ENCODE data around the gene FPR3. TPM values are rescaled to one million over a fixed set of nuclear protein-coding genes. Genes with fewer than 3 reads are reported as not detected.

Gene FPR3
- total and polyA plus RNA-seq, 2 experiments from 2014 or later: not detected

GRCh38 chr19:51830274-51830673 is 35.3 kb downstream of the FPR3 start:
- Mint-ChIP-seq H3K27ac (no peak overlapping the region), H3K9me3 (peaks cover 79% of the 10 kb centered on the region), H3K4me3 (no peak overlapping the region), H3K4me1 (no peaks in the 10 kb centered on the region), H3K36me3 (ENCODE audit: low read depth) (peaks cover 27% of the 10 kb centered on the region), H3K27me3 (ENCODE audit: insufficient read depth, low read depth, poor library complexity) (no peaks in the 10 kb centered on the region)
- no peak overlapping the region for H3K4me2 ChIP-seq
- no peaks in the 10 kb centered on the region; the same call in 1 of the 2 replicates for H3K36me3 ChIP-seq (ENCODE audit: insufficient read depth)
- H4K20me1 ChIP-seq (replicated peaks; ENCODE audit: insufficient read depth): no peaks in the 10 kb centered on the region
- H3K27ac ChIP-seq (ENCODE audit: low read depth): no peak overlapping the region
- no peaks in the 10 kb centered on the region for H3F3A ChIP-seq (replicated peaks; ENCODE audit: low read depth)
- no peak overlapping the region for H2AFZ ChIP-seq
- DNase-seq (ENCODE audit: low spot score) (no peak), ATAC-seq (no peak)
- no peaks in the 10 kb centered on the region for H3K9me2 ChIP-seq (ENCODE audit: insufficient read depth)
- TF ChIP-seq CTCF (conservative IDR thresholded peaks at IDR 0.05; ENCODE audit: low read depth in 2 of 2): peak in 1 of 2 experiments; percentile 39; a peak in 2 of 4 replicates
- no peak for TF ChIP-seq POLR2AphosphoS5 (IDR thresholded peaks at IDR 0.05; ENCODE audit: low read depth)
- no peak overlapping the region for H3K4me3 ChIP-seq
- no peaks in the 10 kb centered on the region for H3K79me2 ChIP-seq (replicated peaks; ENCODE audit: insufficient read depth)
- no peaks in the 10 kb centered on the region for H3K27me3 ChIP-seq (ENCODE audit: insufficient read depth)
- no peaks in the 10 kb centered on the region for H3K4me1 ChIP-seq (ENCODE audit: insufficient read depth)

GRCh38 chr19:51837145-51837544 is 42.2 kb downstream of the FPR3 start:
- H3K79me2 ChIP-seq (replicated peaks; ENCODE audit: insufficient read depth): no peaks in the 10 kb centered on the region
- Mint-ChIP-seq H3K9me3 (peaks cover 71% of the 10 kb centered on the region), H3K27ac (no peak overlapping the region), H3K4me3 (no peak overlapping the region), H3K4me1 (no peaks in the 10 kb centered on the region), H3K27me3 (ENCODE audit: insufficient read depth, low read depth, poor library complexity) (peaks cover 4% of the 10 kb centered on the region), H3K36me3 (ENCODE audit: low read depth) (peaks cover 49% of the 10 kb centered on the region)
- H3K27me3 ChIP-seq (ENCODE audit: insufficient read depth): no peaks in the 10 kb centered on the region
- no peak for DNase-seq (ENCODE audit: low spot score)
- H3K27ac ChIP-seq (ENCODE audit: low read depth): no peak overlapping the region
- no peaks in the 10 kb centered on the region for H3K4me1 ChIP-seq (ENCODE audit: insufficient read depth)
- H3K4me3 ChIP-seq: no peak overlapping the region
- no peak for ATAC-seq
- H3K36me3 ChIP-seq (ENCODE audit: insufficient read depth): no peaks in the 10 kb centered on the region
- peaks cover 3% of the 10 kb centered on the region; the same call in 1 of the 2 replicates for H3K9me2 ChIP-seq (ENCODE audit: insufficient read depth)
- no peaks in the 10 kb centered on the region for H3F3A ChIP-seq (replicated peaks; ENCODE audit: low read depth)
- H2AFZ ChIP-seq: no peak overlapping the region
- no peak overlapping the region for H3K4me2 ChIP-seq
- no peaks in the 10 kb centered on the region for H4K20me1 ChIP-seq (replicated peaks; ENCODE audit: insufficient read depth)
- no peak for TF ChIP-seq CREB1 (CRISPR knock-in tag; IDR thresholded peaks at IDR 0.05; ENCODE audit: low read depth)
- no peak for TF ChIP-seq POLR2AphosphoS5 (IDR thresholded peaks at IDR 0.05; ENCODE audit: low read depth)
- no peak for TF ChIP-seq EZH2phosphoT487 (IDR thresholded peaks at IDR 0.05; ENCODE audit: unreplicated experiment)
- TF ChIP-seq REST (IDR thresholded peaks at IDR 0.05; ENCODE audit: unreplicated experiment): no peak
- TF ChIP-seq ZNF462 (CRISPR knock-in tag; IDR thresholded peaks at IDR 0.05): no peak
- no peak for TF ChIP-seq JUNB (IDR thresholded peaks at IDR 0.05; ENCODE audit: unreplicated experiment)
- TF ChIP-seq NANOG (IDR thresholded peaks at IDR 0.05; ENCODE audit: borderline replicate concordance): no peak
- TF ChIP-seq ETS1 (IDR thresholded peaks at IDR 0.05): no peak
- no peak for TF ChIP-seq ZNF114 (CRISPR knock-in tag; IDR thresholded peaks at IDR 0.05)

All from GM23338 (cell line).